Measurements from ENCODE around the gene GNA14. TPM values are rescaled to one million over a fixed set of nuclear protein-coding genes. Genes with fewer than 3 reads are reported as not detected.

Gene GNA14
- total RNA-seq, 4 donors from 2014 or later = 0.13 to 1.9 (median 1.0) TPM

GRCh38 chr9:77561331-77562018, 86.6 kb downstream of the GNA14 start:
- DNase-seq (ENCODE audit: low spot score in 2 of 2) = no peak
- no peak overlapping the region for H3K4me3 ChIP-seq (ENCODE audit: low read depth, poor library complexity, severe bottlenecking)
- TF ChIP-seq CTCF (IDR thresholded peaks at IDR 0.05) (no peak), POLR2A (IDR thresholded peaks at IDR 0.05) (no peak)
- 69 to 70% methylated on average over 2 of the region's 2 CpGs for WGBS, 2 donors
- intact Hi-C loops (cut with DNase I; ENCODE audit: low total_unique reads) = no loop called here

- H3K4me3 ChIP-seq (ENCODE audit: low read depth, poor library complexity, severe bottlenecking) = no peak overlapping the region
- TF ChIP-seq POLR2A (IDR thresholded peaks at IDR 0.05) (no peak), CTCF (IDR thresholded peaks at IDR 0.05) (no peak)
- 74 to 83% methylated on average over 1 of the region's 1 CpG for WGBS, 2 donors
- DNase-seq (ENCODE audit: low spot score in 2 of 2) = no peak
- intact Hi-C loops (cut with DNase I; ENCODE audit: low total_unique reads) = no loop called here
Measured at GRCh38 chr9:77556396-77556795, 91.7 kb downstream of the GNA14 start.

GRCh38 chr9:77554586-77555105, 93.5 kb downstream of the GNA14 start:
- TF ChIP-seq POLR2A (IDR thresholded peaks at IDR 0.05) (no peak), CTCF (IDR thresholded peaks at IDR 0.05) (no peak)
- 30 to 39% methylated on average over 2 of the region's 2 CpGs for WGBS, 2 donors
- no peak for DNase-seq (ENCODE audit: low spot score in 2 of 2)
- intact Hi-C loops (cut with DNase I; ENCODE audit: low total_unique reads) = no loop called here
- no peak overlapping the region for H3K4me3 ChIP-seq (ENCODE audit: low read depth, poor library complexity, severe bottlenecking)

GRCh38 chr9:77547106-77547730, 100.9 kb downstream of the GNA14 start:
- intact Hi-C loops (cut with DNase I; ENCODE audit: low total_unique reads) = no loop called here
- WGBS, 2 donors = 57 to 60% methylated on average over 5 of the region's 5 CpGs
- TF ChIP-seq CTCF (IDR thresholded peaks at IDR 0.05) (no peak), POLR2A (IDR thresholded peaks at IDR 0.05) (no peak)

GRCh38 chr9:77546376-77546950, 101.7 kb downstream of the GNA14 start:
- H3K4me3 ChIP-seq (ENCODE audit: low read depth, poor library complexity, severe bottlenecking) = no peak overlapping the region
- intact Hi-C loops (cut with DNase I; ENCODE audit: low total_unique reads) = no loop called here
- DNase-seq (ENCODE audit: low spot score in 2 of 2) = no peak
- TF ChIP-seq POLR2A (IDR thresholded peaks at IDR 0.05) (no peak), CTCF (IDR thresholded peaks at IDR 0.05) (no peak)
- 77 to 82% methylated on average over 5 of the region's 5 CpGs for WGBS, 2 donors

More at GRCh38 chr9:77547106-77547730, 100.9 kb downstream of the GNA14 start:
- no peak overlapping the region for H3K4me3 ChIP-seq (ENCODE audit: low read depth, poor library complexity, severe bottlenecking)
- no peak for DNase-seq (ENCODE audit: low spot score in 2 of 2)

All from lower leg skin (tissue), 4 donors.